ENCODE results near the gene FDCSP. TPM values are rescaled to one million over a fixed set of nuclear protein-coding genes. Genes with fewer than 3 reads are reported as not detected.

The FDCSP gene
- total and polyA plus RNA-seq, 2 donors (not counting 1 experiment from before 2014, with no cell fraction given): not detected

GRCh38 chr4:70243091-70243490 lies 17.2 kb downstream of the FDCSP start:
- no peak overlapping the region for H3K4me2 ChIP-seq (ENCODE audit: extremely low read depth, insufficient read depth, low read length)
- H3K36me3 ChIP-seq (ENCODE audit: control insufficient read depth, insufficient read depth, low read length): no peaks in the 10 kb centered on the region
- no peak overlapping the region for H2AFZ ChIP-seq (ENCODE audit: low read length)
- DNase-seq (ENCODE audit: low read depth in 2 of 2): no peak
- no peak overlapping the region for H3K27ac ChIP-seq (ENCODE audit: insufficient read depth, low read length)
- H3K4me1 ChIP-seq (ENCODE audit: control insufficient read depth, extremely low read depth, insufficient read depth, low read length): no peaks in the 10 kb centered on the region
- H3K9ac ChIP-seq (ENCODE audit: insufficient read depth, low read length): no peak overlapping the region
- no peaks in the 10 kb centered on the region for H3K9me3 ChIP-seq (ENCODE audit: control insufficient read depth, insufficient read depth, low read depth, low read length)
- H4K20me1 ChIP-seq (ENCODE audit: control insufficient read depth, extremely low read depth, insufficient read depth, low read length): no peaks in the 10 kb centered on the region
- no peaks in the 10 kb centered on the region for H3K27me3 ChIP-seq (ENCODE audit: control insufficient read depth, insufficient read depth, low read length)
- no peaks in the 10 kb centered on the region for H3K79me2 ChIP-seq (ENCODE audit: control insufficient read depth, insufficient read depth, low read length)
- TF ChIP-seq EZH2 (IDR thresholded peaks at IDR 0.05; ENCODE audit: low read length, missing control alignments) (no peak), CTCF (conservative IDR thresholded peaks at IDR 0.05 in 1 of 2, IDR thresholded peaks at IDR 0.05 in 1 of 2; ENCODE audit: low read depth in 1 of 2, low read length in 2 of 2) (no peak)
- no peak overlapping the region for H3K4me3 ChIP-seq (replicated peaks in 1 of 4; ENCODE audit: control extremely low read depth in 1 of 4, insufficient read depth in 1 of 4, low read depth in 3 of 4, low read length in 4 of 4)

GRCh38 chr4:70251250-70251944 lies 25.5 kb downstream of the FDCSP start:
- Histone ChIP-seq H3K9ac (ENCODE audit: insufficient read depth, low read length) (no peak overlapping the region), H3K79me2 (ENCODE audit: control insufficient read depth, insufficient read depth, low read length) (no peaks in the 10 kb centered on the region), H3K27me3 (ENCODE audit: control insufficient read depth, insufficient read depth, low read length) (no peaks in the 10 kb centered on the region), H2AFZ (ENCODE audit: low read length) (no peak overlapping the region), H3K4me2 (ENCODE audit: extremely low read depth, insufficient read depth, low read length) (no peak overlapping the region), H3K4me1 (ENCODE audit: control insufficient read depth, extremely low read depth, insufficient read depth, low read length) (no peaks in the 10 kb centered on the region), H3K27ac (ENCODE audit: insufficient read depth, low read length) (no peak overlapping the region), H3K9me3 (ENCODE audit: control insufficient read depth, insufficient read depth, low read depth, low read length) (no peaks in the 10 kb centered on the region), H3K36me3 (ENCODE audit: control insufficient read depth, insufficient read depth, low read length) (no peaks in the 10 kb centered on the region), H4K20me1 (ENCODE audit: control insufficient read depth, extremely low read depth, insufficient read depth, low read length) (no peaks in the 10 kb centered on the region), H3K4me3 (replicated peaks in 1 of 4; ENCODE audit: control extremely low read depth in 1 of 4, insufficient read depth in 1 of 4, low read depth in 3 of 4, low read length in 4 of 4) (no peak overlapping the region)
- TF ChIP-seq EZH2 (IDR thresholded peaks at IDR 0.05; ENCODE audit: low read length, missing control alignments) (no peak), CTCF (conservative IDR thresholded peaks at IDR 0.05 in 1 of 2, IDR thresholded peaks at IDR 0.05 in 1 of 2; ENCODE audit: low read depth in 1 of 2, low read length in 2 of 2) (no peak)
- no peak for DNase-seq (ENCODE audit: low read depth in 2 of 2)

- H4K20me1 ChIP-seq (ENCODE audit: control insufficient read depth, extremely low read depth, insufficient read depth, low read length): no peaks in the 10 kb centered on the region
- no peak overlapping the region for H3K4me3 ChIP-seq (replicated peaks in 1 of 4; ENCODE audit: control extremely low read depth in 1 of 4, insufficient read depth in 1 of 4, low read depth in 3 of 4, low read length in 4 of 4)
- H2AFZ ChIP-seq (ENCODE audit: low read length): no peak overlapping the region
- no peaks in the 10 kb centered on the region for H3K79me2 ChIP-seq (ENCODE audit: control insufficient read depth, insufficient read depth, low read length)
- H3K4me2 ChIP-seq (ENCODE audit: extremely low read depth, insufficient read depth, low read length): no peak overlapping the region
- no peaks in the 10 kb centered on the region for H3K4me1 ChIP-seq (ENCODE audit: control insufficient read depth, extremely low read depth, insufficient read depth, low read length)
- H3K36me3 ChIP-seq (ENCODE audit: control insufficient read depth, insufficient read depth, low read length): no peaks in the 10 kb centered on the region
- TF ChIP-seq EZH2 (IDR thresholded peaks at IDR 0.05; ENCODE audit: low read length, missing control alignments) (no peak), CTCF (conservative IDR thresholded peaks at IDR 0.05 in 1 of 2, IDR thresholded peaks at IDR 0.05 in 1 of 2; ENCODE audit: low read depth in 1 of 2, low read length in 2 of 2) (no peak)
- no peaks in the 10 kb centered on the region for H3K27me3 ChIP-seq (ENCODE audit: control insufficient read depth, insufficient read depth, low read length)
- DNase-seq (ENCODE audit: low read depth in 2 of 2): no peak
- no peaks in the 10 kb centered on the region for H3K9me3 ChIP-seq (ENCODE audit: control insufficient read depth, insufficient read depth, low read depth, low read length)
- H3K9ac ChIP-seq (ENCODE audit: insufficient read depth, low read length): no peak overlapping the region
- H3K27ac ChIP-seq (ENCODE audit: insufficient read depth, low read length): no peak overlapping the region
Observed at GRCh38 chr4:70251945-70252277, 26.0 kb downstream of the FDCSP start.
